Measurements from ENCODE around the gene SLC7A14.
A peak's percentile ranks its signal among the peaks of the same experiment; 100 is the strongest.

Gene SLC7A14

DNA sequence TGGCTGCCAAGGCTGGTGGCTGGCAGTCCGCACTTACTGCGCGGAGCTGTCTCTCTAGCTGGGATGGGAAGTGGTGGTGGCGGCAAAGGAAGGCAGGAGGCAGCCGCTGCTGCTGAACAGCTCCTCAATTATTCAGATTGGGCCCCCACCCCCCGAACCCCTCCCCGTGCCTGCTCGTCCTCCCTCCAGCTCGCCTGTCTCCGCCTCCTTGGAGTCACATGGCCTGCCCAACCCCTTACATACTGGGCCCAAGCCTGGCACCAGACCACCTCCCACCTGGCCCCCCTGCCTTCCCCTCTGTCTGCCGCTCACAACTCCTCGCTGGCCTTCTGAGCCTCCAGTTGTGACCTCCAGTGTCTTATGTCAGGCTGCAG lies at the start of gene SLC7A14:
Gene SLC7A14, minus strand, starts transcription at position 139 of the 374 bp plus-strand sequence. CDS start 59,139 bp downstream, outside the sequence.
- DNase-seq: peak; percentile 39

DNA sequence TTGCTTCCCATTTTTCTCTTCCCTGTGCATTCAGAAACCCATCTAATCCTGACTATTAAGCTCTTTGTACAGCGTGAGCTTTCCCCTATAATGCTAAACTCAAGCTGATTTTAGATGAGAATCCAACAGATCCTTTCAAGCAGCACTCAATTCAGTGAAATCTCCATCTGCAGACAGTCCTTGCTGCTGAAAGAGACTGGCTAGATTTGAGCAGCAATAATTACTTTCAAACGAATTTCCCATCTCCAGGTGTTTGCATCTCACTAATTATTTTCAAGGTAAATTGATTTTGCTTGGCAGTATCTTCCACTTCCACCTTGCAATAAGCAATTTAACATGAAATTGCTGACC lies 49.5 kb upstream of the SLC7A14 start:
- no peak for DNase-seq

DNA sequence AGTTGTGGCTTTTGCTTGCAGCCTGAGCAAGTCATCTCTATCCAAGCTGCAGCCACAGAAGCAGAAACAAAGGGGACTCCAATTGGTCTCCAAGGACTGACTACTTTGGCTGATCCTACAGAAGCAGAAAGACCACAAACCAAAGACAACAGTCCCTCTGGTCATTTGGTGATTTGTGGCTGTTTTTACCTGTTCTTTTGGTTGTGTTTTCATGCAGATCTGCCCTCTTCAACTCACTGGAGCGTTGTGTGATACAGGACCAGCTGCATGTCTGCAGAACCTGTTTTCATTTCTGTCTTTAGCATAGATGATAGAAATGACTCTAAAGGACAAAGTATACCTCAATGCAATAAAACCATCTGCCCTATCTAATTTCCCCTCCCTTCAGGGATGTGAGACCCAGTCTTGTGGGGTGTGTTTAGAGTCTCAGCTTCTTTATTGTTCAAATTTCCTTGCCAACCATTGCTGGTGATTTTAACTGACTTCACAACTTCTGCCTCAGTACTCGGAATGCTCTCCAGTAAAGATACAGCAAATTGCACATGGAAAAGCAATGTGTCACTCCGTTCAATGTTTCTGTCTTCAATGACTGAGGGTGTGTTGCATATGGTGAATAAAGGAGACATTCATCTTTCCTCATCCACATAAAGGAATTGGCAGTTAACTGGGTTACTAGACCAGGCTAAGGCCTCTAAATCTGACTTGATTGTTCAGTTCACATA lies 48.9 kb upstream of the SLC7A14 start:
- DNase-seq: no peak

DNA sequence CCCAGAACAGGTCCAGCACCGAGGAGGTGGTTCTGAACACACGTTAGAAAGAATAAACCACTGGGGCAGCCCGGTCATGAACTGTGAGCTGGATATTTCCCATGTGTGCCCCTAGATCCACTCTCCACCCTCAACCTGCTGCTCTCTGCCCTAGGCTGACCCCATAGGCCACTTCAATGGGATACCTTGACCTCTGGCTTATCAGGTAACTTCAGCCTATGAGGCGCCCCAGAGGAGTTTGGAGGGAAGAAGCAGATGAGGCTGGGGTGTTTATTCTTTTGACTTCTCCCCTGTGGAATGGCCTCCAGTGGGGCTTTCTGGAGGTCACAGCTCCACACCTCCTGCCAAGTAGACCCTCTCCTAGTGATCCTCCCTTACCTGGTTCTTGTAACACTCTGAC lies 47.7 kb upstream of the SLC7A14 start:
- DNase-seq: no peak

DNA sequence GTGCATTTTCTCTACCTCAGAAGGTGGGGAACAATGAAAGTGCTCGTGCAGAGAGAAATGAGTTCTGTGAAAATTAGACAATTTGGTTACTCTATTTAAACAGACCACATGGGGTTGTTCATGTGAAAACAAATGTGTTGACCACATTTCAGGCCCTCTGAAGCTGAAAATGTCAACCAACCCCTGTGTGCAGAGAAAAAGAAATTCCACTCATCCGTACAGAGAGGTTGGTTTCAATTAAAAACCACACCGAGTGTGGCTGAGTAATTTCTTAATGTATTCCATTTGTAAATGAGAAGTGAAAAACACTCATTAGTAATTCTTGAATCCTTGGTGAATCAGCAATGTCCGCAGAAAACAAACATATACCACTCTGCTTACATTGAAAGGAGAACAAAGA lies 46.9 kb upstream of the SLC7A14 start:
- DNase-seq: peak; percentile 63

DNA sequence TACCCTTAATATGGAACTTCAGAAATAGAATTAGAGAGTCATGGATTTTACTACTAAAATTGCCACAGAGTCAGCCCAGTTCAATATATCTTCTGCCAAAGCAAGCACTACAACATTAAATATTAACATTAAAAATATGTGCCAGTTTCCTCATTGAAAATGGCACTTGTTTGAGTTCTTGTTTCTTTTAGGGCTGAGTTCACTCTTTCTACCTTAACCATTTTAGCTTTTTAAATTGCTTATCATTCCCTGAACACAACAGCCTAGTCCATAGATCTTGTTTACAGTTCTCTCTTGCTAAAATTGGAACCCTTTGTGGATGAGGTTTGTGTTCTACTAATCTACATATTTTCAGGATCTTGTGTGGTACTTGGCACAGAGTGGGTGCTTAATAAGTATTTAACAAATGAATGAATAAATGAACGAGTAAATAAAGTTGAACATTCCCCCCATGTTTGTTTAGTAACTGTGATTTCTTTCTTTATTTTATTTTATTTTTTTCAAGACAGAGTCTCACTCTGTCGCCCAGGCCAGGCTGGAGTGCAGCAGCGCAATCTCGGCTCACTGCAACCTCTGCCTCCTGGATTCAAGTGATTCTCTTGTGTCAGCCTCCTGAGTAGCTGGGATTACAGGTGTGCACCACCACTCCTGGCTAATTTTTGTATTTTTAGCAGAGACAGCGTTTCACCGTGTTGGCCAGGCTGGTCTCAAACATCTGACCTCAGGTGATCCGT lies 46.0 kb upstream of the SLC7A14 start:
- no peak for DNase-seq

DNA sequence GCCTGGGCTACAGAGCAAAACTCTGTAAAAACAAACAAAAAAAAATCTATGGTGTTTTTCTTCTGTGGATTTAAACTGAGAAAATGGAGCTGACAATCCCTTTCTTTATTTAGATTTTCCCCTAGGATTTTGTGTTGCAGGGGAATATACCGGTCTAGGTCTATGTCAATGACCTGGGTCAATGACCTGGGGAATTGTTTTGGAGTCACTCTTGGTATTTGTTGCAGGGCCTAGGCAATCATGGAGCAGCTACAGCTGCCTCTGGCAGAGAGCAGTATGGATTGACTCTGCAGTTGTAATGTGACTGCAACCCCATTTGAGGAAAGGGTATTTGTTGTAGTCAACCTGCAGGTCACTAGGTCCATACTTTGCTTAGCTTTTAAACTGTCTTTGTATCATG lies 37.6 kb upstream of the SLC7A14 start:
- no peak for DNase-seq

DNA sequence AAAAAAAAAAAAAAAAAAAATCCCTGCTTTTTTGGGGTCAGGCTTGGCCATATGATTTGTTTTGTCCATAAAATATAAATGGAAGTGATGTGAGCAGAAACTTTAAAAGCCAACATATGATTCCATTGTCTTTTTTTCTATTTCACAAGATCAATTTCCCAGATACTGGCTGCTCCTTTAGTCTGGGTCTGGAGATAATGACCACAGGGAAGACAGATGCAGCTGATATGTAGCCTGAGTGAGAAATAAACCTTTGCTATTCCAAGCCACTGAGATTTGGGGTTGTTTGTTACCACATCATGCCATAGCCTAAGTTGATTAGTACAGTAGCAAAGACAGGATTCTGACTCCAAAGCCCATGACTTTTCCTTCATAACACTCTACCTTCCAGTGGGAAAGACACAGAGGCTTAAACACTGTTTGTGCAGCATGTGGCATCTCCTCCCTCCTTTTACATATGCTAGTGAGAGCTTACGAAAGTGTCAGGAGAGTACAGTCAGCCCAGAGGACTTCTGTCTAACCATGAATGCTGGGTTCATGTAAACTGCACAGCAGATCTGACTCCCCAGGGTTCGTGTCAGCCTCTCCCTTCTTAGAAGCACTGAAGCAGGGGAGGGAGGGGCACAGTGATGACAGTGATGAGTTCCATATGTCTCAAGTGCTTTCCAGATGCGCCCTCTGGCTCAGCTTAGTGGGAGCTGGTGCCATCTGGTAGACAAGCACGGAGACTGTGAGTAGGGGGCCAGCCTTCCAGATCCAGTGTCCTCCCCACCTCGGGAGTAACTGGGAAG lies 36.7 kb upstream of the SLC7A14 start:
- DNase-seq: no peak

DNA sequence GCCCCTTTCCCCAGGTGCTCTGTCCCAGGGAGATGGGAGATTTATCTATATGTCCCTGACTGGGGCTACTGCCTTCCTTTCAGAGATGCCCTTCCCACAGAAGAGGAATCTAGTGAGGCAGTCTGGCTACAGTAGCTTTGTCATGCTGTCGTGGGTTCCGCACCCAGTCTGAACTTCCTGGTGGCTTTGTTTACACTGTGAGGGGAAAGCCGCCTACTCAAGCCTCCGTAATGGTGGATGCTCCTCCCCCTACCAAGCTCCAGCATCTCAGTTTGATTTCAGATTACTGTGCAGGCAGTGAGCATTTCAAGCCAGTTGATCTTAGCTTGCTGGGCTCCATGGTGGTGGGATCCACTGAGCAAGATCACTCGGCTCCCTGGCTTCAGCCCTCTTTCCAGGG lies 35.4 kb upstream of the SLC7A14 start:
- no peak for DNase-seq

DNA sequence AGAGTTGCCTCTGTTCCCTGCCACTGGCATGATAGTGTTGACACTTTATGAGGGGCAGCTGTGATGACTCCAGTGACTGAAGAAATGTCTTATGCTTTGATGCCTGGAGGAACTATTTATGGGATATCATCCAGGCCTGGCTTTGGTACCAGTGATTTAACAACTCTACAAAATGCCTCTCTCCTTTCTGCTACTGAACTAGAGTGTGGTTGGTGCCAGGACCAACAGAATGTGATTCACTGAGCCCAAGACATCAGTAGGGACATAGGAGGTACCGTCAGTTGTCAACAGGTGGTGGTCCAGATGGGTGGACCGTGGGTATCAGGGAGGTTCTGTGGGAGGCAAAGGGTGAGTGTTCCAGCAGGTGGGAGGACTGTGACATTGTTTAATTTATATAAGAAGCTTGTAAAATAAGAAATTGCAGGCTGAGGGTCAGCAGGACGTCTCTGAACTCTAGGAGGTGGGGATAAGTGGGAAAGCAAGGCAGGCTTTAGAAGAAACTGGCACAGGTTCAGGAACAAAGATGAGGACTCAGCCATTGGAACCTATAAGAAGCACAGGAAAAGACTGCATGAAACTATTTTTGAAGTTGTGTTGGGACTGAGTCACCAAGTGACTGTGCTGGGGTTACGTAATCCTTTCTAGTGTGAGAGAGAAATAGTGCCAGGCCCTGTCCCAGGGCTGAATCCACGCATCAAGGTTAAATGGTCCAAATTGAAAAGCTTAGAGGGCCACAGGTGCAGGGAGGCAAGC lies 28.5 kb upstream of the SLC7A14 start:
- no peak for DNase-seq

DNA sequence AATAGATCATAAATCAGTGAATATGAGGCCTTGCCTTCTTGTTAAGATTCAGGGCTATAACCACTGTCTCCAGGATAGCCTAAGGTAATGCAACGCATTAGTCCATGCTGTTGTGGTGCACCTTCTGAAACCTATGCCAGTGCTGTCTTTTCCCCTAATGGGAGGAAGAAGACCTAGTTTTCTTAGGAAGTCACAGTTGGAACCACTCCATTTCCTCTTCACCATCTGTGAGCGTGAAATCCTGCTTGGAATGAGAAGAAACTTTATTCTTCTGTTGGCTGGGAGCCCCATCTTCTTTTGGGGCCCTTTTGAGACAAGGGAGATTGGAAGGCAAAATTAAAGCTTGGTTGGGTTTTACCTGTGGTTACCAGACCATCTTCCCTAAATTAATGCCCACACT lies 25.9 kb upstream of the SLC7A14 start:
- DNase-seq: no peak

DNA sequence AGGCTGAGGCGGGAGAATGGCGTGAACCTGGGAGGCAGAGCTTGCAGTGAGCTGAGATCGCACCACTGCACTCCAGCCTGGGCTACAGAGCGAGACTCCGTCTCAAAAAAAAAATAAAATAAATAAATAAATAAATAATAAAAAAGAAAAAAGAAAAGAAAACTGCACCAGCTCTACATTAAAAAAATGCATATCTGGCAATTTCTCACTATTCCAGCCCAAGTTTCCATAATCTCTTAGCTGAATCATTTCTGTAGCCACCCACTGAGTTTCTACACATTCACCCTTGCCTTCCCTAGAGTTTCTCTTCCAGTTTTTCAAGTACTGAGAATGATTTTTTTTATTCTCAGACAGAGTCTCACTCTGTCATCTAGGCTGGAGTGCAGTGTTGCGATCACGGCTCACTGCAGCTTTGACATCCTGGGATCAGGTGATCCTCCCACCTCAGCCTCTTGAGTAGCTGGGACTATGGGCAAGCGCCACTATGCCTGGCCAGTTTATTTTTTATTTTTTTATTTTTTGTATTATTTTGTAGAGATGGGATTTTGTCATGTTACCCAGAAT lies 24.5 kb upstream of the SLC7A14 start:
- no peak for DNase-seq

DNA sequence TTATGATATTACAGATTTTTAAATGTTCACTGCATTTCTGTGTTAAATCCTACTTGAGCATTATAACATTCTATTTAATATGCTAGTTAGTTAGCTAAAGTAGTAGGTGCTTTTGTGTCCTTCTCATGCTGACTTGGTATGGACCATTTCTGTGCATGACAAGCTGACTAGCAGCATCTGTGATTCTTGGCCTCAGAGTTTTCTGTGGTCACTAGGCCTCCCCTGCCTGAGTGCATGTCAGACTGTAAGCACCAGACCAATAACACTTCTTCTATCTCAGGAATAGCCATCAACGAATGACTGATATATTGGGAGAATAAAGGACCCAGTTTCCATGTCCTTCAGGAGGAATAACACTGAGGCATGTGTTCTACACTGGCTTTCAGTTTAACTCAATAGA lies 22.6 kb upstream of the SLC7A14 start:
- DNase-seq: no peak

DNA sequence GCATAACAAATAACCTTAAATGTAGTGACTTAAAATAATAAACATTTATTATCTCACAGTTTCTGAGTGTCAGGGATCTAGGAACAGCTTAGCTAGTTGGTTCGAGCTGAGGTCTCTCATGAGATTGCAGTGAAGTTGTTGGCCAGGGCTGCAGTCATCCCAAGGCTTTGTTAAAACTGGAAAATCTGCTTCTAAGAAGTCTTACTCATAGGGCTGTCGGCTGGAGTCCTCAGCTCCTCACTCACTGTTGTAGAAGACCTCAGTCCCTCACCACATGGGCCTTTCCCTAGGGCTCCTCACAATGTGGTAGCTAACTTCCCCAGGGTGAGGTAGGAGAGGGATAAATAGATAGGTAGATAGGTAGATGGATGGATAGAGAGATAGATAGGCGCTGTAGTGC lies 20.8 kb upstream of the SLC7A14 start:
- DNase-seq: no peak

DNA sequence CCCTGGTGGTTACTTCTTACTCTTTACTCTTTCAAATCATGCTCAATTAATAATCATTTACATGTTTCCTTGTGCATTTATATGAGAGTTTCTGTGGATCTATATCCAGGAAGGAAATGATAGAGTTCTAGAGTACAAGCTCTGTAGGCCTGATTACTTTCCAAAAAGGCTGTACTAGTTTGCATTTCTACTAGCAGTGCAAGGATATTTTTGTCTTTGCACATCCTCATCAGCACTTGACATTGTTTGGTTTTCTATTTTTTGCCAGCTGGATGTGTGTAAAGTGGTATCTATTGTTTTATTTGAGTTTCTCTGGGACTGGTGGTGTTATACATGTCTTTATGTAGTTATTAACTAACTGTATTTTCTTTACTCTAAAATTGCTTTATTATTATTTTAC lies 19.6 kb upstream of the SLC7A14 start:
- DNase-seq: no peak

DNA sequence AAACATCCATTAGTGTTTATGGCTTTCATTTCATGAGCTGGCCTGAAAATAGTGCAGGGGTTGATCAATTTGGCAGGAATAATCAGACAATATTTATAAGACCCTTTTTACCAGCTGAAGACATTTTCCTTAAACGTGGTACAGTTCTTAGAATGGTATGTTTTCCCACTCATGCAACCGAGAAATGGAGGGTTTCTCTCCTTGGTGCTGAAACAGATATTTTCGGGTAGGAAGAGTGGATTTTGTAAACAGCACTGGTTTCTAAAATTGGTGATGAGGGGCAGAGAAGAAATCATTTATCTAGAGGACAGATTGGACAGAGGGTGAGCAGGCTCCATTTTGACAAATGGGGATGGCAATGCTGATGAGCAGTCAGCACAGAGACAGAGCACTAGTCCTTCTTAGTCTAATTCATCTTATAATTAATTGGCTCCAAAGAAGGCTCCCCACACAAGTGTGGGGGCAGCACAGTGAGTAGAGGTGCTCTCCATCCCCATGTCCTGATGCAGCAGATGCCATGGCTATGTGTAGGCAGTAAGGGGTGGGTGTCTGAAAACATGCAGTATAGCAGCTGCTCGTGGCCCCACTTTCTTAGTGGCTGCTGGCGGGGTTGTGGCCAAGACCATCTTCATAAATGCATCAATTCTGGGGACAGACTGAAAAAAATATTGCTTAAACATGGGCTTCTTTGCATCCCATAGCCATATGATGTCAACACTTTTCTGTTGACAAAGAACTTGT lies 18.1 kb upstream of the SLC7A14 start:
- no peak for DNase-seq

DNA sequence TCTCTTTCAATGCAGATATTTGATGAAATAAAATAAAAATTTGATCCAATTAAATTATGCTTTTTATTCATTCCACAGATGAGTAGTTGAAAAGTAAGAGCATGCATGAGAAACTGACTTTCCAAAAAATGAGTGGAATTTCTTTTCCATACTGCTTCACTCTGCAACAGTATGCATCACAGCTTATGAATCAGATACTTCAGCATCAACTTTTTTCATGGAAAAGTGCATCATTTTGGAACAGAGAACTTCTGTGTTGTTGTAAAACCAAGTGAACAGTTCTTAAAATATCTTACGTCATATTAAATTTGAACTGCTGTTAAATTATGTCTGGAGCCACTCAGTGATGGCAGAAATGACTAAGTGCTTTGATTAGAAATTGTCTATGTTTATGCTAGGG lies 16.7 kb upstream of the SLC7A14 start:
- DNase-seq: no peak

DNA sequence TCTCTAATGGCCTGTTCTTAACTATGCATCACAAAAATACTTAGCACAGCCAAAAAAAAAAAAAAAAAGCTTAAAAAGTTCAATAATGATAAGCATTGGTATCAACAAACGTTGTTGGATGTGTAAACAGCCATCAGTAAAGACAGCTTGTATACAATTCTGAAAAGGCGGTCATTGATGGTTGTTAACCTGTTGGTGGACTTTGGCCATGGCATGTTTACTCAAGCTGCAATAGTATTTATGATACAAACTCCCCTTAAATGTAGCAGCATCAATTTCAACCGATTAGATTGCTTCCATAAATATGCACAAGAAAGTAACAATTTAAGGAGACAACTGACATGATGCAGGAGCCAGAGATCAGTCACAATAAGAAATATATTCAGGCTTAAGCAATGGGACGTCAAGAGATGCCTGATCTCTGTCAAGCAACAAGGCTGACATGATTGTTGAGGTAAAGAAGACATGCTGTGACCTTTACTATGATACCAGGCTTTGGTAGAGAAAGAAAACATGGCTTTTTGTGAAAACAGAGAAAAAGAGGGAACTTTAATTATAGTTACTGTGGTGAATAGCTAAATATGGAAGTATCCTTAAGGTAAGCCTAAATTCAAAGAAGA lies 14.2 kb upstream of the SLC7A14 start:
- no peak for DNase-seq

DNA sequence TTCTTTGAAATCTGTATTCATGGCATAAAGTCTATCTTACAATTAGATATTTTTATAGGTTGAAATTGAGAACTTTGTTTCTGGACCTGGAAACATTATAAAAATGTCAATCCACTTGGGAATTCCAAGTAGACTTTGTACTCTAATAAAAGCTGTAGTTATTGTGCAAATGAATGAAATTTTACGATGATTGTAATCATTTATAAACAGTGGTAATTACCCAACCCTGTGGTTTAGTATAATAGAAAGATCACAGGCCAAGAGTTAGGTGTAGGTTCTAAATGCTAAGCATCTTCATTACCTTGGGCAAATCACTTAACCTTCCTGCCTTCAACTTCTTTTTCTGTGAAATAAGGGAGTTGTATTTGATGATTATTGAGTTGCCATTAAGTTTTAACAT lies 13.2 kb upstream of the SLC7A14 start:
- no peak for DNase-seq

DNA sequence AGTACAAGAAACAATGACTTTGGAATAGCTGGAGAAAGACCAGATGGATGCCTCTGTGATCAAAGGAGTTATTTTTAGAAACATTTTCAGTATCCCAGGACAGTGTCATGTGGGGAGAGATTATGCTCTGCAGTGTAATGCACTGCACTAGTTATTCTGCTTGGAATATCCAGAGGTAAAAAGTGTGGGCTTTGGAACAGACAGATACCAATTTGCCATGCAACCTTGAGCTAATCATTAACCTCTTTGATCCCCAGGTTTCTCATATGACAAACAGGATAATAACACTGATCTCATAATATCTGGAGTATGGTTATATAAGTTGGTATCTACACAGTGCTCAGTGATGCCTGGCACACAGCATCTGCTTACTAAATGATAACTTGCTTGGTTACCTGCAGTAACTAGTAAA lies 12.2 kb upstream of the SLC7A14 start:
- DNase-seq: no peak

DNA sequence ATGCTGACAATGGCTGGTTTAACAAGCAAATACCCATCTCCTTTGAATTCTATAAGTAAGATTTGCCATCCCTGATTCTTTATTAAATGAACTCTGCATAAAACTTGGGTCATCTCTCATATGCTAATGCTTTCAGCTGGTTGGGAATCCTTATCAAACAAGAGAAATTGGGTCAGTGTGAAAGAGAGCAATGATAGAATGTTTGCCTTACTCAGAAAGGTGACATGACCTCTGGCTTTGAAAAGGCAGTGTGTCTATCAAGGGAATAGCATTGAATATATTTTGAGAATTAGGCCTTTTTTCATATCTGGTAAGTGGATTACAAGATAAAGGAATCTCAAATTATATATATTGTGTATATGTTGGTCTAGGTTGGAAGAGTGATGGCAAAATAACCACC lies 8.7 kb upstream of the SLC7A14 start:
- DNase-seq: no peak

DNA sequence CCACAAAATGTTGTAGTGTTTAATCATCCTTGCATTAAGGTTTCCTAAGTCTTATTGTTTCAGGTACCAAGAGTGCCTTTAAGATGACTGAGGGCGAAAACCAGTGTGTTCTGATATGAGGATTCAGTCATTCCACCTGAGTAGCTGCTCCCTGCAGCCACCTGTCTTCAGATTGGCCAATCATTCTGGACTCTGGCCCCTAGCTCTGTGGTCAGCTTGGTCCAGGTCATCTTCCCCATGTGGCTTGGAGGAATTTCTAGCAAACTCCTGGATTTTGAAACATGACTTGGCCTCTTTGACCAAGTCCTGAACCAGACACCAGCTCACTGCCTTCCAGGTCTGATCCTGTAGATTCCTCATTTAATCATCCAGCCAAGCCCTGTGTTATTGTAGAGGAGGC lies 7.8 kb upstream of the SLC7A14 start:
- no peak for DNase-seq
